K562 (cell line): Measurements from ENCODE around the gene SPTBN4. TPM values are rescaled to one million over a fixed set of nuclear protein-coding genes. Genes with fewer than 3 reads are reported as not detected.

Experiments used
- AFF4 ChIP-seq: sonication (generic); formaldehyde crosslinking; IDR thresholded peaks from 2 replicates; pipeline ENCODE4 v1.8.0; 2023; ENCODE audit warnings: mild to moderate bottlenecking, missing genetic modification reagents
- ATF4 ChIP-seq: fragments of 450-650 bp; formaldehyde crosslinking; IDR thresholded peaks from 2 replicates; pipeline ENCODE4 v1.4.0; 2022; ENCODE audit warnings: mild to moderate bottlenecking, moderate library complexity
- CBX1 ChIP-seq: sonication (generic); IDR thresholded peaks from 2 replicates; pipeline ENCODE4 v1.6.1; 2016; ENCODE audit warnings: antibody characterized with exemption, low read depth, mild to moderate bottlenecking
- CHD2 ChIP-seq: IDR thresholded peaks from 2 replicates; pipeline ENCODE4 v1.6.1; 2011; ENCODE audit warnings: low read depth, low read length
- COPS2 ChIP-seq: fragments of 450-650 bp; conservative IDR thresholded peaks from 2 replicates; pipeline ENCODE4 v1.6.1; 2016; ENCODE audit warnings: mild to moderate bottlenecking, moderate library complexity
- CXXC5 ChIP-seq: fragments of 250-450 bp; sonication (Bioruptor Pico); IDR thresholded peaks from 2 replicates; pipeline ENCODE4 v1.8.0; 2022; ENCODE audit warnings: inconsistent platforms, mild to moderate bottlenecking, moderate library complexity
- ID3 ChIP-seq, 2 experiments: fragments of 250-450 bp in 1 of 2; fragments of 450-650 bp in 1 of 2; sonication (Bioruptor Pico) in 1 of 2; IDR thresholded peaks; 2 replicates each; pipeline versions ENCODE4 v1.6.1 to v1.8.0; 2016 to 2021; ENCODE audit warnings: mild to moderate bottlenecking in 2 of 2, moderate library complexity in 2 of 2, missing compliant biosample characterization in 1 of 2, missing genetic modification characterization in 1 of 2
- NFXL1 ChIP-seq: fragments of 450-650 bp; formaldehyde crosslinking; IDR thresholded peaks from 2 replicates; pipeline ENCODE4 v1.4.0; 2021; ENCODE audit warnings: mild to moderate bottlenecking
- RERE ChIP-seq: sonication (generic); formaldehyde crosslinking; IDR thresholded peaks from 2 replicates; pipeline ENCODE4 v1.8.0; 2023; ENCODE audit warnings: missing genetic modification reagents, mild to moderate bottlenecking, borderline replicate concordance
- SAFB ChIP-seq: fragments of 200-400 bp; formaldehyde crosslinking; IDR thresholded peaks from 2 replicates; pipeline ENCODE4 v1.6.1; 2017; ENCODE audit warnings: low read depth, low read length, borderline replicate concordance
- TCF7L2 ChIP-seq: fragments of 150-350 bp; IDR thresholded peaks from 2 replicates; pipeline ENCODE4 v1.6.1; 2016; ENCODE audit warnings: low read depth, mild to moderate bottlenecking, low read length, moderate library complexity
- WHSC1 ChIP-seq: IDR thresholded peaks from one replicate; pipeline ENCODE4 v1.6.1; 2012; ENCODE audit warnings: low read length, control low read depth, inconsistent platforms
- ZBTB33 ChIP-seq: sonication (generic); formaldehyde crosslinking; IDR thresholded peaks from 2 replicates; pipeline ENCODE4 v1.8.1; 2023; ENCODE audit warnings: mild to moderate bottlenecking, missing genetic modification reagents
- polyA plus RNA-seq, 8 experiments: library from polyadenylated mRNA; depleted of rRNA in 4 of 8; stranded (reverse) in 5 of 8; unstranded in 3 of 8; fragments of >200 nt; fragmentation: Nextera tagmentation in 2 of 8; fragmentation: Illumina TruSeq in 1 of 8; extraction: Ambion mirVana in 2 of 8; extraction: Trizol in 1 of 8; gene quantifications; 2 replicates each; pipeline versions ENCODE4 v1.2.1 to v1.2.3, GENCODE V29; 2011 to 2014; ENCODE audit warnings: inconsistent platforms in 1 of 8, missing spikeins in 1 of 8
- total RNA-seq, 7 experiments: library from RNA; depleted of rRNA in 6 of 7; stranded (reverse); fragments of >200 nt in 6 of 7; fragmentation: Illumina TruSeq in 2 of 7; extraction: Trizol in 2 of 7; gene quantifications; 2 replicates each; pipeline versions ENCODE4 v1.2.1 to v1.2.3, GENCODE V29; 2011 to 2021; ENCODE audit warnings: low replicate concordance in 1 of 7

SPTBN4 gene
- total and polyA plus RNA-seq, 9 of the 15 experiments (the other 6 are each of a cell fraction or from before 2014, with no cell fraction given) = 0.01 to 1.5 (median 0.86) TPM

GRCh38 chr19:40609561-40610395, 143.0 kb downstream of the SPTBN4 start (continued):
- no peak for TF ChIP-seq RERE (CRISPR knock-in tag)
- TF ChIP-seq CXXC5 (CRISPR knock-in tag) = peak; percentile 54
- 0 out of 2 replicates have a peak, but pooled peaks have one; percentile 51 for TF ChIP-seq SAFB
- peak; percentile 36; the same call in 1 of the 2 replicates for TF ChIP-seq CHD2
- TF ChIP-seq ZBTB33 = no peak
- TF ChIP-seq COPS2 = no peak
- TF ChIP-seq ID3 (CRISPR knock-in tag; IDR thresholded peaks at IDR 0.05) = no peak
- no peak for TF ChIP-seq ID3 (tag; IDR thresholded peaks at IDR 0.05)
- TF ChIP-seq TCF7L2 = no peak
- 0 out of 2 replicates have a peak, but pooled peaks have one; percentile 11 for TF ChIP-seq AFF4 (CRISPR knock-in tag)
- TF ChIP-seq CBX1 = no peak
- no peak for TF ChIP-seq ATF4
- TF ChIP-seq WHSC1 = no peak
- no peak for TF ChIP-seq NFXL1
